Measurements from ENCODE around the gene HMMR.

GRCh38 chr5:163459462-163459818, 992 bp upstream of the HMMR start:
- TF ChIP-seq POLR2A (IDR thresholded peaks at IDR 0.05) (no peak), CTCF (IDR thresholded peaks at IDR 0.05) (no peak)

Data from heart left ventricle (tissue), 13 donors.